OCI-LY3 (cell line): ENCODE measurements around the gene AKR7A3.

Experiments
- H2AFZ ChIP-seq: fragments of 200-600, 300-600 bp; shearing (Covaris generic); 2 replicates; pipeline ENCODE4 v1.6.0; 2014; ENCODE audit warnings: antibody characterized with exemption, low read depth, low read length
- H3K27ac ChIP-seq: fragments of 200-600, 300-600 bp; sonication (generic); 2 replicates; pipeline ENCODE4 v1.5.1; 2014; ENCODE audit warnings: mild to moderate bottlenecking, low read length, moderate library complexity, mixed read lengths
- H3K27me3 ChIP-seq: fragments of 200-600, 300-600 bp; sonication (generic); 2 replicates; pipeline ENCODE4 v1.6.1; 2014; ENCODE audit warnings: low read depth, low read length, mixed read lengths
- H3K36me3 ChIP-seq: fragments of 200-600, 300-600 bp; sonication (generic); replicated peaks from 2 replicates; pipeline ENCODE3; 2014; ENCODE audit warnings: low read depth, low read length, mixed read lengths
- H3K4me1 ChIP-seq: fragments of 300-600, 200-600 bp; sonication (generic); 2 replicates; pipeline ENCODE4 v1.6.1; 2014; ENCODE audit warnings: low read length, mixed read lengths
- H3K4me2 ChIP-seq: fragments of 200-600, 300-600 bp; sonication (generic); 2 replicates; pipeline ENCODE4 v1.6.1; 2014; ENCODE audit warnings: low read length, mixed read lengths
- H3K4me3 ChIP-seq: fragments of 300-600, 200-600 bp; sonication (generic); 2 replicates; pipeline ENCODE4 v1.5.1; 2014; ENCODE audit warnings: antibody characterized with exemption, mild to moderate bottlenecking, low read length, moderate library complexity
- H3K79me2 ChIP-seq: fragments of 300-600, 200-600 bp; shearing (Covaris generic); 2 replicates; pipeline ENCODE4 v1.6.1; 2014; ENCODE audit warnings: mild to moderate bottlenecking, low read length, mixed read lengths
- H3K9ac ChIP-seq: fragments of 300-600, 200-600 bp; shearing (Covaris generic); 2 replicates; pipeline ENCODE4 v1.6.0; 2014; ENCODE audit warnings: mild to moderate bottlenecking, low read length, moderate library complexity
- H3K9me3 ChIP-seq: fragments of 200-600, 300-600 bp; shearing (Covaris generic); 2 replicates; pipeline ENCODE4 v1.6.1; 2014; ENCODE audit warnings: low read length, mixed read lengths; ENCODE audit not compliant: insufficient read depth
- H4K20me1 ChIP-seq: fragments of 200-600, 300-600 bp; sonication (generic); 2 replicates; pipeline ENCODE4 v1.6.1; 2016; ENCODE audit warnings: low read length, mixed read lengths; ENCODE audit not compliant: insufficient read depth
- EZH2phosphoT487 ChIP-seq: fragments of 200-600 bp; shearing (Covaris generic); IDR thresholded peaks from 2 replicates; pipeline ENCODE4 v1.6.1; 2018; ENCODE audit warnings: antibody characterized with exemption, mixed run types, low read depth
- TF ChIP-seq, protein P1 (sequence below): fragments of 200-600, 300-600 bp; sonication (generic); IDR thresholded peaks from 2 replicates; pipeline ENCODE4 v1.5.1; 2014; ENCODE audit warnings: antibody characterized with exemption, low read length, low read depth

AKR7A3 gene

DNA sequence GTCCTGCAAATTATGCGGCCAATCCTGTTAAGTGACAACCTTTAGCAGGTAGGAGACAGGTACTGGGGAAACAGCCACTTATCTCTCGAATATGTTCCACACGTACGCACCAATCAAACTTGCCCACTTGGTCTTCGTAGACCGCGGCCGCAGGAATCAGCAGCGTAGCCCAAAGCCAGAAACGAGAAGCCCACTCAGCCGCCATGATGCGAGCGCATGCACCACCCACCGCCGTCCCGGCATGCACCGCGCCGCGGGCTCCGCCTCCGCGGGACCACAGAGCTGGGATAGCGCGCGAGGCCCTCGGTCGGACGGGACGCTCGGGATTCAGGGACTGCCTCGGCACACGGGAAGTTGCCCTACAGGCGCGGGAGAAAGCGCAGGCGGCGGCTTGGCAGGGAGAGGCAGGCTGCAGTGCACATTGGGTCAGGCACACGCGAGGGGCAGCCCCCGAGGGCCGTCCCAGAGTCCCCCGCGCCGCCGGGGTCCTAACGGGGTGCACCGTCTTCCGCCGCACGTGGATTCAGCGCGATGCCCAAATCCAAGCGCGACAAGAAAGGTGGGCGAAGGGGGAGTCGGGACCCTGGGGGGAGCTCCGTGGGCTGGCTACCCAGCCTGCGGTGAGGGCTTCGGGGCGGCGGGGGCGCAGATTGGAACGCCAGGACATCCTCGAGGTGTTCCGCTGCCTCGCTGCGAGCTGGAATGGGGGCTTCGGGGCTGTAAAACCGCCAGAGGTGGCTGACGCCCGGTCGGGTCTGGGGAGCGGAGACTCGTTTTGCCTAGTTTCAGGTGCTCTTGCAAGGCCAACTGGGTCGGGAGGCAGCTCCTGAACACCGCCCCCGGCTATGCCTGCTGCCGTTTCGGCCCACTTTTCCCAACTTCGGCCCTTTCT is 37.0 kb downstream of the AKR7A3 start, which contains the start of the genes EMC1 and MRTO4:
TSS of gene EMC1 (minus strand) at position 220 of the 892 bp plus-strand sequence. CDS start at position 205, 15 bp downstream.
TSS of gene MRTO4 (plus strand) at position 501 of the 892 bp plus-strand sequence. CDS start at position 532, 31 bp downstream.
- Histone ChIP-seq H2AFZ (peak within 1 kb of the TSS; percentile 83), H3K79me2 (peaks cover 93% of the 10 kb centered on the region), H3K4me2 (peak within 1 kb of the TSS; percentile 80), H3K4me1 (peaks cover 17% of the 10 kb centered on the region), H3K27me3 (no peaks in the 10 kb centered on the region), H3K36me3 (peaks cover 4% of the 10 kb centered on the region), H3K27ac (peak within 1 kb of the TSS; percentile 92), H3K9me3 (no peaks in the 10 kb centered on the region), H3K9ac (peak within 1 kb of the TSS; percentile 93), H4K20me1 (no peaks in the 10 kb centered on the region), H3K4me3 (peak within 1 kb of the TSS; percentile 100)
- TF ChIP-seq, protein P1, sequence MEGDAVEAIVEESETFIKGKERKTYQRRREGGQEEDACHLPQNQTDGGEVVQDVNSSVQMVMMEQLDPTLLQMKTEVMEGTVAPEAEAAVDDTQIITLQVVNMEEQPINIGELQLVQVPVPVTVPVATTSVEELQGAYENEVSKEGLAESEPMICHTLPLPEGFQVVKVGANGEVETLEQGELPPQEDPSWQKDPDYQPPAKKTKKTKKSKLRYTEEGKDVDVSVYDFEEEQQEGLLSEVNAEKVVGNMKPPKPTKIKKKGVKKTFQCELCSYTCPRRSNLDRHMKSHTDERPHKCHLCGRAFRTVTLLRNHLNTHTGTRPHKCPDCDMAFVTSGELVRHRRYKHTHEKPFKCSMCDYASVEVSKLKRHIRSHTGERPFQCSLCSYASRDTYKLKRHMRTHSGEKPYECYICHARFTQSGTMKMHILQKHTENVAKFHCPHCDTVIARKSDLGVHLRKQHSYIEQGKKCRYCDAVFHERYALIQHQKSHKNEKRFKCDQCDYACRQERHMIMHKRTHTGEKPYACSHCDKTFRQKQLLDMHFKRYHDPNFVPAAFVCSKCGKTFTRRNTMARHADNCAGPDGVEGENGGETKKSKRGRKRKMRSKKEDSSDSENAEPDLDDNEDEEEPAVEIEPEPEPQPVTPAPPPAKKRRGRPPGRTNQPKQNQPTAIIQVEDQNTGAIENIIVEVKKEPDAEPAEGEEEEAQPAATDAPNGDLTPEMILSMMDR, result no peak
- no peak for TF ChIP-seq EZH2phosphoT487

DNA sequence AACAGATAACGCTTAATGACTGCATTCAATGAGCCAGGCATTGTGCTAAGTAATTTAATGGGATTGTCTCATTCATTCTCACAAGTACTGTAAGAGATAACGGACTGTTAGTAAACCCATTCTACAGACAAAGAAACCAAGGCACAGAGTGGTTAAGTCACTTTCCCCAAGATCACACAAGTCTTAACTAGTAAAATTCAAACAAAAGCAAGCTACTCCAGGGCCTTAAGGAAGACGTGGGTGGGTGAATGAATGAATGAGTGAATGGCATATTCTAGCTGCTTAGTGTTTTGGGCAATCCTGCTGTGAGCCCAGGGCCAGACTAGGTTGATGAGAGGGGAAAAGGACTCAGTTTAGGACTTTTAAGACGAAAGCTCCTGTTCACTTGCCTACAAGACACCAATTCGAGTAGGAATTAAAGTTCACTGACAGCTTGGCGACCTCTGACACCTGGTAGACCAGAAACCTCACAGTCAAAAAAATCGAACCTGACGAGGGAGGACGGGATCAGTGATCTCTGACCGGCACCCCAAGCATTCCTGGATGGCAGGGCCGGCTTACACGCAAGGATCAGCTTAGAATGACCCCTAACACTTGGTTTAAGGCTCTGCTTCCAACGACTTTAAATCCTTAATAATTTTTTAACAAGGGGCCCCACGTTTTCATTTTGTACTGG is 37.8 kb downstream of the AKR7A3 start:
- Histone ChIP-seq H2AFZ (peak overlapping the region; percentile 83; the same call in 1 of the 2 replicates), H3K4me2 (peak overlapping the region; percentile 80), H3K9me3 (no peaks in the 10 kb centered on the region), H3K27me3 (no peaks in the 10 kb centered on the region), H3K4me1 (peaks cover 17% of the 10 kb centered on the region), H3K9ac (peak overlapping the region; percentile 93), H4K20me1 (no peaks in the 10 kb centered on the region), H3K36me3 (peaks cover 1% of the 10 kb centered on the region), H3K4me3 (peak overlapping the region; percentile 100), H3K79me2 (peaks cover 97% of the 10 kb centered on the region), H3K27ac (peak overlapping the region; percentile 92)
- TF ChIP-seq EZH2phosphoT487, result no peak
- TF ChIP-seq, protein P1, result no peak

DNA sequence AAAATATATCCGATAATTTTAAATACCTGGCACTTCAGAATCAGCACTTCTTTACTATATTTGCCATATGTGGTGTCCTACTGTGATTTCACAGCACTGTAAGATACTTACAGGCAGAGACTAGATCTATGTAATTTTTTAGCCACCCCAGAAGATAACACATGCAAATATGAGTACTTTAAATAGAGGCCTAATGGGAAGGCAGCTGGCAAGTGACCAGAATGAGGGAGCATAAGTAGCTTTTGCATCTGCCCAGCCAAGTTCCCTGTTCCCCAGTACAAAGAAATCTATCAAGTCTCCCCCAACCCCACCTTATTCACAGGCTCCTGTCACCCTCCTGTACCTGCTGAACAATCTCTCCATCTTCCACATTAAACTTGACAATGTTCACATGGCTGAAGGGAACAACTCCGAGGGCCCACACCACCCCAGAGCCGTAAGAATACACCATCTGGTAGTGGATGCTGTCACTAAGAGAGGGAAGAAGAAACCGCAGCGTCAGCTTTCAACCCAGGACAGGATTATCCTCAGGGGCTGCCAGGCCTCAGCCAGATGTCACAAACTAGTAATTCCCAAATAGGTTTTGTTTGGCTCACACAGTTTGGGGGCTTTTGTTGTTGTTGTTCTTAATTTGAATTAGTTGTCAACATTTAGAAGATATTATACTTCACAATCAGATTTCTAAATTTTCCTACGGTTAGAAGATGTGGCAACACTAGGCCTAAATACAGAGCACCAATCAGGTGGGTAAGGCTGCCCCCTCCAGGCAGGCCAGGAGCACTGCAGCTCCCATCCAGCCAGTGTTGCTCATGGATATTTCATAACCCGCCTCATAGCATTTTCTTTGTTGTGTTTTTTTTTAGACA is 47.7 kb downstream of the AKR7A3 start:
- Histone ChIP-seq H3K9me3 (no peaks in the 10 kb centered on the region), H2AFZ (no peak overlapping the region), H3K9ac (no peak overlapping the region), H3K4me2 (no peak overlapping the region), H3K27ac (no peak overlapping the region), H3K4me1 (no peaks in the 10 kb centered on the region), H4K20me1 (no peaks in the 10 kb centered on the region), H3K36me3 (peaks cover 26% of the 10 kb centered on the region), H3K79me2 (peaks cover 4% of the 10 kb centered on the region), H3K27me3 (no peaks in the 10 kb centered on the region), H3K4me3 (no peak overlapping the region)
- TF ChIP-seq EZH2phosphoT487, result no peak
- TF ChIP-seq, protein P1, result peak; percentile 72
